Measurements from ENCODE around the gene PRXL2B. TPM values are rescaled to one million over a fixed set of nuclear protein-coding genes. Genes with fewer than 3 reads are reported as not detected.

PRXL2B gene
- total and polyA plus RNA-seq, 2 experiments from 2014 or later: 25.5 to 44.0 TPM

- TF ChIP-seq, protein P1, sequence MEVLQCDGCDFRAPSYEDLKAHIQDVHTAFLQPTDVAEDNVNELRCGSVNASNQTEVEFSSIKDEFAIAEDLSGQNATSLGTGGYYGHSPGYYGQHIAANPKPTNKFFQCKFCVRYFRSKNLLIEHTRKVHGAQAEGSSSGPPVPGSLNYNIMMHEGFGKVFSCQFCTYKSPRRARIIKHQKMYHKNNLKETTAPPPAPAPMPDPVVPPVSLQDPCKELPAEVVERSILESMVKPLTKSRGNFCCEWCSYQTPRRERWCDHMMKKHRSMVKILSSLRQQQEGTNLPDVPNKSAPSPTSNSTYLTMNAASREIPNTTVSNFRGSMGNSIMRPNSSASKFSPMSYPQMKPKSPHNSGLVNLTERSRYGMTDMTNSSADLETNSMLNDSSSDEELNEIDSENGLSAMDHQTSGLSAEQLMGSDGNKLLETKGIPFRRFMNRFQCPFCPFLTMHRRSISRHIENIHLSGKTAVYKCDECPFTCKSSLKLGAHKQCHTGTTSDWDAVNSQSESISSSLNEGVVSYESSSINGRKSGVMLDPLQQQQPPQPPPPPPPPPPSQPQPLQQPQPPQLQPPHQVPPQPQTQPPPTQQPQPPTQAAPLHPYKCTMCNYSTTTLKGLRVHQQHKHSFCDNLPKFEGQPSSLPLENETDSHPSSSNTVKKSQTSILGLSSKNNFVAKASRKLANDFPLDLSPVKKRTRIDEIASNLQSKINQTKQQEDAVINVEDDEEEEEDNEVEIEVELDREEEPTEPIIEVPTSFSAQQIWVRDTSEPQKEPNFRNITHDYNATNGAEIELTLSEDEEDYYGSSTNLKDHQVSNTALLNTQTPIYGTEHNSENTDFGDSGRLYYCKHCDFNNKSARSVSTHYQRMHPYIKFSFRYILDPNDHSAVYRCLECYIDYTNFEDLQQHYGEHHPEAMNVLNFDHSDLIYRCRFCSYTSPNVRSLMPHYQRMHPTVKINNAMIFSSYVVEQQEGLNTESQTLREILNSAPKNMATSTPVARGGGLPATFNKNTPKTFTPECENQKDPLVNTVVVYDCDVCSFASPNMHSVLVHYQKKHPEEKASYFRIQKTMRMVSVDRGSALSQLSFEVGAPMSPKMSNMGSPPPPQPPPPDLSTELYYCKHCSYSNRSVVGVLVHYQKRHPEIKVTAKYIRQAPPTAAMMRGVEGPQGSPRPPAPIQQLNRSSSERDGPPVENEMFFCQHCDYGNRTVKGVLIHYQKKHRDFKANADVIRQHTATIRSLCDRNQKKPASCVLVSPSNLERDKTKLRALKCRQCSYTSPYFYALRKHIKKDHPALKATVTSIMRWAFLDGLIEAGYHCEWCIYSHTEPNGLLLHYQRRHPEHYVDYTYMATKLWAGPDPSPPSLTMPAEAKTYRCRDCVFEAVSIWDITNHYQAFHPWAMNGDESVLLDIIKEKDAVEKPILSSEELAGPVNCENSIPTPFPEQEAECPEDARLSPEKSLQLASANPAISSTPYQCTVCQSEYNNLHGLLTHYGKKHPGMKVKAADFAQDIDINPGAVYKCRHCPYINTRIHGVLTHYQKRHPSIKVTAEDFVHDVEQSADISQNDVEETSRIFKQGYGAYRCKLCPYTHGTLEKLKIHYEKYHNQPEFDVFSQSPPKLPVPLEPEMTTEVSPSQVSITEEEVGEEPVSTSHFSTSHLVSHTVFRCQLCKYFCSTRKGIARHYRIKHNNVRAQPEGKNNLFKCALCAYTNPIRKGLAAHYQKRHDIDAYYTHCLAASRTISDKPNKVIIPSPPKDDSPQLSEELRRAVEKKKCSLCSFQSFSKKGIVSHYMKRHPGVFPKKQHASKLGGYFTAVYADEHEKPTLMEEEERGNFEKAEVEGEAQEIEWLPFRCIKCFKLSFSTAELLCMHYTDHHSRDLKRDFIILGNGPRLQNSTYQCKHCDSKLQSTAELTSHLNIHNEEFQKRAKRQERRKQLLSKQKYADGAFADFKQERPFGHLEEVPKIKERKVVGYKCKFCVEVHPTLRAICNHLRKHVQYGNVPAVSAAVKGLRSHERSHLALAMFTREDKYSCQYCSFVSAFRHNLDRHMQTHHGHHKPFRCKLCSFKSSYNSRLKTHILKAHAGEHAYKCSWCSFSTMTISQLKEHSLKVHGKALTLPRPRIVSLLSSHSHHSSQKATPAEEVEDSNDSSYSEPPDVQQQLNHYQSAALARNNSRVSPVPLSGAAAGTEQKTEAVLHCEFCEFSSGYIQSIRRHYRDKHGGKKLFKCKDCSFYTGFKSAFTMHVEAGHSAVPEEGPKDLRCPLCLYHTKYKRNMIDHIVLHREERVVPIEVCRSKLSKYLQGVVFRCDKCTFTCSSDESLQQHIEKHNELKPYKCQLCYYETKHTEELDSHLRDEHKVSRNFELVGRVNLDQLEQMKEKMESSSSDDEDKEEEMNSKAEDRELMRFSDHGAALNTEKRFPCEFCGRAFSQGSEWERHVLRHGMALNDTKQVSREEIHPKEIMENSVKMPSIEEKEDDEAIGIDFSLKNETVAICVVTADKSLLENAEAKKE (CRISPR knock-in tag; IDR thresholded peaks at IDR 0.05): no peak
- TF ChIP-seq EZH2phosphoT487 (IDR thresholded peaks at IDR 0.05; ENCODE audit: unreplicated experiment): no peak
- TF ChIP-seq NANOG (IDR thresholded peaks at IDR 0.05; ENCODE audit: borderline replicate concordance): no peak
- TF ChIP-seq, protein P2, sequence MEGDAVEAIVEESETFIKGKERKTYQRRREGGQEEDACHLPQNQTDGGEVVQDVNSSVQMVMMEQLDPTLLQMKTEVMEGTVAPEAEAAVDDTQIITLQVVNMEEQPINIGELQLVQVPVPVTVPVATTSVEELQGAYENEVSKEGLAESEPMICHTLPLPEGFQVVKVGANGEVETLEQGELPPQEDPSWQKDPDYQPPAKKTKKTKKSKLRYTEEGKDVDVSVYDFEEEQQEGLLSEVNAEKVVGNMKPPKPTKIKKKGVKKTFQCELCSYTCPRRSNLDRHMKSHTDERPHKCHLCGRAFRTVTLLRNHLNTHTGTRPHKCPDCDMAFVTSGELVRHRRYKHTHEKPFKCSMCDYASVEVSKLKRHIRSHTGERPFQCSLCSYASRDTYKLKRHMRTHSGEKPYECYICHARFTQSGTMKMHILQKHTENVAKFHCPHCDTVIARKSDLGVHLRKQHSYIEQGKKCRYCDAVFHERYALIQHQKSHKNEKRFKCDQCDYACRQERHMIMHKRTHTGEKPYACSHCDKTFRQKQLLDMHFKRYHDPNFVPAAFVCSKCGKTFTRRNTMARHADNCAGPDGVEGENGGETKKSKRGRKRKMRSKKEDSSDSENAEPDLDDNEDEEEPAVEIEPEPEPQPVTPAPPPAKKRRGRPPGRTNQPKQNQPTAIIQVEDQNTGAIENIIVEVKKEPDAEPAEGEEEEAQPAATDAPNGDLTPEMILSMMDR (conservative IDR thresholded peaks at IDR 0.05; ENCODE audit: low read depth in 2 of 2): no peak
- no peak for TF ChIP-seq STAT1 (IDR thresholded peaks at IDR 0.05; ENCODE audit: unreplicated experiment)
- TF ChIP-seq JUNB (IDR thresholded peaks at IDR 0.05; ENCODE audit: unreplicated experiment): no peak
- no peak for TF ChIP-seq ZNF114 (CRISPR knock-in tag; IDR thresholded peaks at IDR 0.05)
- no peak for TF ChIP-seq ZNF331 (CRISPR knock-in tag; IDR thresholded peaks at IDR 0.05; ENCODE audit: low read depth)
- TF ChIP-seq EZH2 (IDR thresholded peaks at IDR 0.05; ENCODE audit: low read depth, unreplicated experiment): no peak
Measured at GRCh38 chr1:2611621-2612437, 25.3 kb downstream of the PRXL2B start (continued).
